Suprapubic skin (tissue), 4 donors: ENCODE measurements around the gene MAPK12. TPM values are rescaled to one million over a fixed set of nuclear protein-coding genes. Genes with fewer than 3 reads are reported as not detected.
A peak's percentile ranks its signal among the peaks of the same experiment; 100 is the strongest.

Experiments used
- DNase-seq, 2 donors: peaks; one replicate each; pipeline ENCODE4 v3.0.0-alpha.2; 2019; ENCODE audit warnings: low spot score in 2 of 2
- H3K27ac ChIP-seq: fragments of 200-600 bp; sonication (generic); one replicate; pipeline ENCODE4 v1.5.1; 2019
- H3K27me3 ChIP-seq: fragments of 200-600 bp; sonication (generic); one replicate; pipeline ENCODE4 v1.5.1; 2019
- H3K36me3 ChIP-seq: fragments of 200-600 bp; sonication (generic); one replicate; pipeline ENCODE4 v1.5.1; 2019
- H3K4me1 ChIP-seq: fragments of 200-600 bp; sonication (generic); one replicate; pipeline ENCODE4 v1.5.1; 2019
- H3K4me3 ChIP-seq: fragments of 200-600 bp; sonication (generic); one replicate; pipeline ENCODE4 v1.5.1; 2019; ENCODE audit warnings: mild to moderate bottlenecking
- H3K9me3 ChIP-seq: fragments of 200-600 bp; sonication (generic); one replicate; pipeline ENCODE4 v1.5.1; 2019
- EP300 ChIP-seq: sonication (generic); formaldehyde crosslinking; IDR thresholded peaks from one replicate; pipeline ENCODE4 v1.6.1; 2017; ENCODE audit warnings: antibody characterized with exemption
- POLR2A ChIP-seq, 2 donors: fragments of 450-650 bp; IDR thresholded peaks; one replicate each; pipeline ENCODE4 v1.6.1; 2017; ENCODE audit warnings: antibody characterized with exemption in 2 of 2, mild to moderate bottlenecking in 2 of 2, moderate library complexity in 2 of 2
- POLR2AphosphoS5 ChIP-seq, 3 donors: sonication (generic); formaldehyde crosslinking; IDR thresholded peaks; one replicate each; pipeline ENCODE4 v1.6.1; 2017; ENCODE audit warnings: antibody characterized with exemption in 3 of 3
- WGBS: methylation state at CpG from one replicate; pipeline ENCODE4 v1.1.5; 2018; 5-methylcytosine and 5-hydroxymethylcytosine counted together
- total RNA-seq, 4 donors: library from RNA; depleted of rRNA; stranded (reverse); fragments of >200 nt; gene quantifications; one replicate each; pipeline ENCODE4 v1.1.0, GENCODE V29; 2016
- TF ChIP-seq, protein P1 (sequence below), 2 donors: fragments of 200-600 bp in 1 of 2; fragments of 450-650 bp in 1 of 2; sonication (generic) in 1 of 2; IDR thresholded peaks; one replicate each; pipeline ENCODE4 v1.5.1; 2016 to 2019; ENCODE audit warnings: antibody characterized with exemption in 2 of 2, mild to moderate bottlenecking in 1 of 2, moderate library complexity in 1 of 2

The MAPK12 gene
- total RNA-seq, 4 donors from 2014 or later: 1.3 to 5.7 (median 3.3) TPM

DNA sequence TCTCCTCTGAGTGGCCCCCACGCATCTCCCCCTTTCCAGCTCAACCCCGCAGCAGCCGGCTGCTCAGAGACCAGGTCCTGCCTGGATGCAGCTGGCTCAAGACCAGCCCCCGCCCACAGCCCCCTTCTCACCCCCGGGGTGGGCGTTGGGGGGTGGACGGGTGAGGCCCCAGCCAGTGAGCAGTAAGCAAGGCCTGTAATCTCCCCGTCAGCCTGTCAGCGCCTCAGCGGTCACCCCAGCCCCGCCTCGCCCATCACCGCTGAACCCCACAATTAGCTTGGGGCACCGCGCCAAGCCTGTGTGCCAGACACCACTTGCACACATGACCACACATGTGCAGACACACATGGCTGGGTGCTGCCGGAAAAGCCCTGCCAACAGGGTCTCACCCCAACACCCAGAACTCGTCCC is 40.1 kb upstream of the MAPK12 start:
- 34% methylated on average over 12 of the region's 17 CpGs for WGBS
- no peak for DNase-seq
- Histone ChIP-seq H3K4me1 (peaks cover 100% of the 10 kb centered on the region), H3K27ac (peak overlapping the region; percentile 96), H3K36me3 (no peaks in the 10 kb centered on the region), H3K9me3 (no peaks in the 10 kb centered on the region), H3K27me3 (no peaks in the 10 kb centered on the region), H3K4me3 (peak overlapping the region; percentile 19)
- TF ChIP-seq EP300 (no peak), POLR2A (IDR thresholded peaks at IDR 0.05) (no peak), POLR2AphosphoS5 (IDR thresholded peaks at IDR 0.05) (no peak)
- TF ChIP-seq, protein P1, sequence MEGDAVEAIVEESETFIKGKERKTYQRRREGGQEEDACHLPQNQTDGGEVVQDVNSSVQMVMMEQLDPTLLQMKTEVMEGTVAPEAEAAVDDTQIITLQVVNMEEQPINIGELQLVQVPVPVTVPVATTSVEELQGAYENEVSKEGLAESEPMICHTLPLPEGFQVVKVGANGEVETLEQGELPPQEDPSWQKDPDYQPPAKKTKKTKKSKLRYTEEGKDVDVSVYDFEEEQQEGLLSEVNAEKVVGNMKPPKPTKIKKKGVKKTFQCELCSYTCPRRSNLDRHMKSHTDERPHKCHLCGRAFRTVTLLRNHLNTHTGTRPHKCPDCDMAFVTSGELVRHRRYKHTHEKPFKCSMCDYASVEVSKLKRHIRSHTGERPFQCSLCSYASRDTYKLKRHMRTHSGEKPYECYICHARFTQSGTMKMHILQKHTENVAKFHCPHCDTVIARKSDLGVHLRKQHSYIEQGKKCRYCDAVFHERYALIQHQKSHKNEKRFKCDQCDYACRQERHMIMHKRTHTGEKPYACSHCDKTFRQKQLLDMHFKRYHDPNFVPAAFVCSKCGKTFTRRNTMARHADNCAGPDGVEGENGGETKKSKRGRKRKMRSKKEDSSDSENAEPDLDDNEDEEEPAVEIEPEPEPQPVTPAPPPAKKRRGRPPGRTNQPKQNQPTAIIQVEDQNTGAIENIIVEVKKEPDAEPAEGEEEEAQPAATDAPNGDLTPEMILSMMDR (IDR thresholded peaks at IDR 0.05): no peak

DNA sequence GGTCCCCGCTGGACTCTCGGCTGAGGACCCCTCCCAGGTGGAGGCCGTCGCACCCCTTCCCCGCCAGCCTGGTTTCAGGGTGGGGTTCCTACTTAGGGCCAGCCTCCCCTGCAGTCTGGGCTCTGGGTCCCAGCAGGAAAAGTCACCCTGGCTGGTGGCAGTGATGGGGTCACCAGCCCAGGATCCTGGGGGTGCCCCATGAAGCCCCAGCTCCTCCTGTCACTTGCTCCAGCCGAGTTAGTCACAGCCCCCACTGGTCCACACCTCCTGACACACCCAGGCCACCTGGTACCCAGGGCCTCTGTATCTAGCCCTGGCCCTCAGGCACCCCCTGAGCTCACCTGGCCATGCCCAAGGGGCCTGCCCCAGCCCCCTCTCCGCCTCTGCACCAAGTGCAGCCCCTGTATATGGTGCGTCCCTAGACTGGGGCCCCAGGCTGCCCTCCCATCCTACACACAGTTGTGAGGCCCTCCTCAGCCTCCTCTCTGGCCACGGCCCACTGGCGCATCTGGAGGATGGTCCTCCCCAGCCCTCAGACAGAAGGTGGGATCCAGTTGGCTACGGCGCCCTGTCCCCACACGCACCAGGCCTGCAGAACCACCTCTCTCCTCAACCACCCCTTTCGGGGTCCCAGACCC is 39.3 kb upstream of the MAPK12 start:
- Histone ChIP-seq H3K36me3 (no peaks in the 10 kb centered on the region), H3K4me3 (peak overlapping the region; percentile 53), H3K4me1 (peaks cover 93% of the 10 kb centered on the region), H3K9me3 (no peaks in the 10 kb centered on the region), H3K27me3 (no peaks in the 10 kb centered on the region), H3K27ac (peak overlapping the region; percentile 96)
- TF ChIP-seq POLR2A (IDR thresholded peaks at IDR 0.05) (no peak), EP300 (no peak), POLR2AphosphoS5 (IDR thresholded peaks at IDR 0.05) (no peak)
- TF ChIP-seq, protein P1 (IDR thresholded peaks at IDR 0.05): no peak
- WGBS: 71% methylated on average over 11 of the region's 14 CpGs
- no peak for DNase-seq

DNA sequence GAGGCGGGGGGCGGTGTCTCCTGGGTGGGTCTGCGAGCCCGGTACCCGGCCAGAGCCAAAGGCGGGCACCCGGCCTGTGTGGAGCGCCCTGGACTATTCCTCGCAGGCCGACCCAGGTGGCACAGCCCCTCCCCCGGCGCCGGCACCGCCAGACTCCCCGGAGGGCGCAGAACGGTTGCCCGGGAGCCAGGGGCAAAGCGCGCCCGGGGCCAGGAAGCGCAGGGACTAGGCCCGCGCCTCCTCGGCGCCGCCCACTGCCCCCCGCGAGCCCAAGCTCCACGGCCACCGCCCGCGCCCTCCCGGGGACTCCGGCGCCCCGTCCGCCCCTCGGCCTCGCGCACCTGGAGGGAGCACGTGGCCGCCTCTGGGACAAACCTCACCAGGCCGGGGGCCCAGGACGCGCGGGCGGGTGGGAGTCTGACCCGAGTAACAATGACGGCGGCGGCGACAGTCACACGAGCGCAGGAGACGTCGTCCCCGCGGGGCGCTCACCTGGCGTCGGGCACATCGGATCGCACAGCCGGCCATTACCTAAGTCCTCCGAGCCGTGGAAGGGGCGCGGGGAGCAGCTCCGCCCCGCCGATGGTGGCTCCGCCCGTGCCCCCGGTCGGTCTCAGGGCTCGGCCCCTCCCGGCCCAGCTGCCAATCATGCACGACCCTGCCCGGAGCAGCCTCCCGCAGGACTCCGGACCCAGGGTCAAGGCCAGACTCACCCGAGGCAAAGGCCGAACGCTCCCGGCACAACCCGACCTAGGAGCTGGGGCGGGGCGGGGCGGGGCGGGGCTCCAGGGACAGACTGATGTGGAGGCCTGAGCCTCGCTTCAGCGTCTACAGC is 38.5 kb upstream of the MAPK12 start:
- WGBS: 10% methylated on average over 18 of the region's 93 CpGs
- TF ChIP-seq EP300: no peak
- no peaks in the 10 kb centered on the region for H3K36me3 ChIP-seq
- no peaks in the 10 kb centered on the region for H3K9me3 ChIP-seq
- DNase-seq: no peak
- peak overlapping the region; percentile 53 for H3K4me3 ChIP-seq
- H3K27ac ChIP-seq: peak overlapping the region; percentile 71
- peaks cover 85% of the 10 kb centered on the region for H3K4me1 ChIP-seq
- no peaks in the 10 kb centered on the region for H3K27me3 ChIP-seq

DNA sequence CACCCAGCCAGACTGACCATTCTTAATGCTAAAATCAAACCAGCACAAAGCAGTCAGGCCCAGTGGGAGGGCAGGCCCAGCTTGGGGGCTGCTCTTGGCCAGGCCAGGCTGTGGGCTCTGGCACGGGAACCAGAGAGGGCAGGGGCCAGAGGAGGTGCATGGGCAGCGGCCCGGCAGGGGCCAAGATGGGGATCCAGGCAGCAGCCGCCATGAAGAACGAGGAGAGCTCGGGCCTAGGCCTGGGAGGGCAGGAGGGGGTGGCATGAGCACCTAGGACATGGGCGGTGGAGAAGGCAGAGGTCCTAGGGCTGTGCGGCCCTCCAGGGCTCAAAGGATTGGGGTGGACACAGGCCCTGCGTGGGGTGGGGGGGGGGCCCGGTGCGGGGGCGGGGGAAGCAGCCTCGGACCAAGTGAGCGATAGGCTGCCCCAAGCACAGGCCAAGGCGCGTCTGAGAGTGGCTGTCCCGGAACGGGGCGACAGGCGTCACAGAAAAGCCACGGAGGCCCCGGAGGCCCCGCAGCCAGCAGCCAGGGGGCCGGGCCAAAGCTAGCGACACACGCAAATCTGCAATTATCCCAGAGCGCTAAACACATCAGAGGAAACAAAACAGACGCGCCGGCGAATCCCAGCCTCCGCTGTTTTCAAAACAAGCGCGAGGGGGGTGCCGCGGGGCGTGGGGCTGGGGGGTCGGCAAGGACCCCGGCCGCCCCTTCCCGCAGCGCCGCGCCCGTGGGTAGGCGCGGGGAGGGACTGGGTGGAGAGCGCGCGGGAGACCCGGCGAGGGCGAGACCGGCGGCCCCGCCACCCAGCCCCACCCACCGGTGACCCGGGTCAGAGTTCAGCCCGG is 37.7 kb upstream of the MAPK12 start:
- peak overlapping the region; percentile 53 for H3K4me3 ChIP-seq
- peaks cover 85% of the 10 kb centered on the region for H3K4me1 ChIP-seq
- no peaks in the 10 kb centered on the region for H3K9me3 ChIP-seq
- no peaks in the 10 kb centered on the region for H3K36me3 ChIP-seq
- 20% methylated on average over 29 of the region's 59 CpGs for WGBS
- TF ChIP-seq POLR2AphosphoS5 (IDR thresholded peaks at IDR 0.05): no peak
- no peak for TF ChIP-seq POLR2A (IDR thresholded peaks at IDR 0.05)
- no peak for TF ChIP-seq EP300
- TF ChIP-seq, protein P1 (IDR thresholded peaks at IDR 0.05): no peak
- H3K27ac ChIP-seq: peak overlapping the region; percentile 71
- no peaks in the 10 kb centered on the region for H3K27me3 ChIP-seq
- no peak for DNase-seq

DNA sequence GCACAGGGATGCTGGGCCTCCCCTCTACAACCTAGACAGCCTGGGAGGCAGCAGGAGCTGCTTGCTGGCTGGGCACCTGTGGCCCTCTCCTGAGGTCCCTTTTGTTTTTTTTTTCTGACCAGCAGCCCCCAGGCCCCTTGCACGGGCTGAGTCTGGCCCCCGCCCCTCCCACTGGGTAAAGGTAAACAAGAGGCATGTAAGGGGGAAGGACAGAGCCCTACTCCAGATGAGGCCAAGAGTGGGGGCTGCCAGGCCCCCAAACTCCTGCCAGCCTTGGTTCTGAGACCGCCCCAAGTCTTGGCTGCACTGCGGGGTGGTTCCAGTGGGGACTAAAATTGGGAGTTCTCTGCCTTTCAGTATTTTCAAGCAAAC is 36.8 kb upstream of the MAPK12 start:
- no peak overlapping the region for H3K27ac ChIP-seq
- H3K27me3 ChIP-seq: no peaks in the 10 kb centered on the region
- H3K9me3 ChIP-seq: no peaks in the 10 kb centered on the region
- H3K4me3 ChIP-seq: no peak overlapping the region
- no peak for TF ChIP-seq POLR2A (IDR thresholded peaks at IDR 0.05)
- no peaks in the 10 kb centered on the region for H3K36me3 ChIP-seq
- 84% methylated on average over 2 of the region's 4 CpGs for WGBS
- peaks cover 85% of the 10 kb centered on the region for H3K4me1 ChIP-seq
- DNase-seq: no peak
